Calu3 (cell line): ENCODE data around the gene CITED4. TPM values are rescaled to one million over a fixed set of nuclear protein-coding genes. Genes with fewer than 3 reads are reported as not detected.

ENCODE experiments used
- BruUV-seq: library from RNA; stranded (reverse); fragments of 400-500 nt; replicated peaks from 2 replicates; lab custom pipeline; 2021; lab: Mats Ljungman, UMichigan
- CTCF ChIA-PET: fragments of 300-600 bp; sonication (Branson Sonifier 250); formaldehyde crosslinking; loops from one replicate; lab custom pipeline; 2022; ENCODE audit warnings: antibody characterized with exemption; lab: Charles Lee
- DNase-seq: peaks from one replicate; pipeline ENCODE4 v3.0.0; 2022
- H3K27ac Mint-ChIP-seq: one replicate; pipeline ENCODE4 v1.8.0; 2022; ENCODE audit warnings: mixed read lengths; ENCODE audit not compliant: unreplicated experiment
- H3K27me3 Mint-ChIP-seq: one replicate; pipeline ENCODE4 v1.8.0; 2022; ENCODE audit warnings: mixed read lengths; ENCODE audit not compliant: unreplicated experiment
- H3K36me3 Mint-ChIP-seq: one replicate; pipeline ENCODE4 v1.8.0; 2022; ENCODE audit warnings: mild to moderate bottlenecking, moderate library complexity, mixed read lengths; ENCODE audit not compliant: insufficient read depth, unreplicated experiment
- H3K4me1 Mint-ChIP-seq: one replicate; pipeline ENCODE4 v1.8.0; 2022; ENCODE audit warnings: mild to moderate bottlenecking, low read depth, mixed read lengths; ENCODE audit not compliant: unreplicated experiment
- H3K4me3 Mint-ChIP-seq: one replicate; pipeline ENCODE4 v1.8.0; 2022; ENCODE audit warnings: mild to moderate bottlenecking, low read depth, moderate library complexity, mixed read lengths; ENCODE audit not compliant: unreplicated experiment
- H3K9me3 Mint-ChIP-seq: one replicate; pipeline ENCODE4 v1.8.0; 2022; ENCODE audit warnings: low read depth, mixed read lengths; ENCODE audit not compliant: unreplicated experiment
- intact Hi-C: fragments of 100-400 bp; cut with micrococcal nuclease; formaldehyde crosslinking; loops from one replicate; pipeline ENCODE4 v1.10.0; 2022; ENCODE audit not compliant: unreplicated experiment
- total RNA-seq: library from RNA; stranded (reverse); gene quantifications from 2 replicates; pipeline ENCODE4 v1.2.3, GENCODE V29; 2022
- TF ChIP-seq, protein P1 (sequence below): fragments of 200-600 bp; IDR thresholded peaks from one replicate; pipeline ENCODE4 v1.8.0; 2022; ENCODE audit warnings: antibody characterized with exemption; ENCODE audit not compliant: unreplicated experiment

Gene CITED4
- total RNA-seq, 1 experiment from 2014 or later, result 85.2 TPM

DNA sequence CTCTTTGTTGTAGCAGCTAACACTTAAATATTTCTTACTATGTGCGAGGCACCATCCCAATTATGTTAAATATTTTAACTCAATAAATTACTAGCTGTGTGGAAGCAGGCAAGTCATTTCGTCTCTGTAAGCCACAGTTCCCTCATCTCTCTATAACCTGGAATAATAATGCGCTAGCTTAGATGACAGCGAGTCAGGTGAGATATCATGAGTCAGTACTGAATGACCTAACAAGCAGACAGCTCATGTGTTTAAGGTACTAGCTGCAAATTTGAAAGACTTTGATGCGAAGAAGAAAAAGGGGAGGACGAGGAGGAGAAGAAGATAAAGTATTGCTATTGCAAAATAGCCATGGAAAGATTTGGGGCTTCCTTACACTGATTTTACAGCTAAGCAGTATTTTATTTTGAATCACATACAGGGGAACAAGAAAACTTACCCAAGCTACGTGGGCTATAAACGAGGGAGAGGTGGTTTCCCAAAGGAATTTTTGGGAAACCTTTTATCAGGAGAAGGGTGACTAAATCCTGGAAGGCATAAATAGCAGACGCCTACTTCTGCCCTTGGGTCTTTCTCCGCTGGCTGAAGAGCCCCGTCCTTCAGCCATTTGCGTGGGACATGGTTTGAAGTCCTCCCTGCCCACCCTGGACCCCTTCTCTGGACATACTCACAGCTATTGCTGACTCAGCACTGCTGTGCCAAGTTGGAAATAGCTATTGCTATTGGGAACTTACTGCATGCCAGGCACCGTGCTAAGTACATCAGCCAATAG is 8.9 kb downstream of the CITED4 start:
- intact Hi-C loops, result no loop called here

DNA sequence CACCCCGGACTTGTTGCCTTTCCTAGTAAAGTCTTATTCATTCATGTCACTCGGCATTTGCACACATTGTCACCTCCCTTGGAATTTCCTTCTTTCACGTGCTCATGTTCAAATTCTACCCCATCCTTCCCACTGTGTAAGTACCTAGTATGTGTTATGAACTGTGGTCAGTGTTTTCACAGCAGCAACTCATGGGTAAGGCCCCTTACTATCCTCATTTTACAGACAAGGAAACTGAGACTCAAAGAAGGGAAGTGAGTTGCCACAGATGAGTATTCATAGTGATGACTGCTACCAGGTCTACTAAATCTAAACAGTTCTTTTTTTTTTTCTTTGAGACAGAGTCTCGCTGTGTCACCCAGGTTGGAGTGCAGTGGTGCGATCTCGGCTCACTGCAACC is 10.5 kb downstream of the CITED4 start:
- no peak overlapping the region for H3K27ac Mint-ChIP-seq
- no peaks in the 10 kb centered on the region for H3K9me3 Mint-ChIP-seq
- no TSS peak for BruUV-seq
- no peak overlapping the region for H3K4me3 Mint-ChIP-seq
- H3K4me1 Mint-ChIP-seq, result peaks cover 19% of the 10 kb centered on the region
- peaks cover 3% of the 10 kb centered on the region for H3K36me3 Mint-ChIP-seq
- CTCF ChIA-PET, result no interaction called here
- no peak for DNase-seq
- TF ChIP-seq, protein P1, sequence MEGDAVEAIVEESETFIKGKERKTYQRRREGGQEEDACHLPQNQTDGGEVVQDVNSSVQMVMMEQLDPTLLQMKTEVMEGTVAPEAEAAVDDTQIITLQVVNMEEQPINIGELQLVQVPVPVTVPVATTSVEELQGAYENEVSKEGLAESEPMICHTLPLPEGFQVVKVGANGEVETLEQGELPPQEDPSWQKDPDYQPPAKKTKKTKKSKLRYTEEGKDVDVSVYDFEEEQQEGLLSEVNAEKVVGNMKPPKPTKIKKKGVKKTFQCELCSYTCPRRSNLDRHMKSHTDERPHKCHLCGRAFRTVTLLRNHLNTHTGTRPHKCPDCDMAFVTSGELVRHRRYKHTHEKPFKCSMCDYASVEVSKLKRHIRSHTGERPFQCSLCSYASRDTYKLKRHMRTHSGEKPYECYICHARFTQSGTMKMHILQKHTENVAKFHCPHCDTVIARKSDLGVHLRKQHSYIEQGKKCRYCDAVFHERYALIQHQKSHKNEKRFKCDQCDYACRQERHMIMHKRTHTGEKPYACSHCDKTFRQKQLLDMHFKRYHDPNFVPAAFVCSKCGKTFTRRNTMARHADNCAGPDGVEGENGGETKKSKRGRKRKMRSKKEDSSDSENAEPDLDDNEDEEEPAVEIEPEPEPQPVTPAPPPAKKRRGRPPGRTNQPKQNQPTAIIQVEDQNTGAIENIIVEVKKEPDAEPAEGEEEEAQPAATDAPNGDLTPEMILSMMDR, result no peak
- H3K27me3 Mint-ChIP-seq, result no peaks in the 10 kb centered on the region
- intact Hi-C loops, result no loop called here

More for the DNA sequence above, 8.9 kb downstream of the CITED4 start:
- TF ChIP-seq, protein P1, result no peak
- no peaks in the 10 kb centered on the region for H3K27me3 Mint-ChIP-seq
- H3K9me3 Mint-ChIP-seq, result no peaks in the 10 kb centered on the region
- H3K36me3 Mint-ChIP-seq, result peaks cover 3% of the 10 kb centered on the region
- peaks cover 18% of the 10 kb centered on the region for H3K4me1 Mint-ChIP-seq
- CTCF ChIA-PET, result interaction anchor here (1.2 to 1.4 kb wide), 2 partner anchors 9 to 99 kb away, joined by 4 read pairs; partner anchors contain the start of gene CITED4
- H3K27ac Mint-ChIP-seq, result no peak overlapping the region
- no TSS peak for BruUV-seq
- H3K4me3 Mint-ChIP-seq, result no peak overlapping the region
- DNase-seq, result no peak

DNA sequence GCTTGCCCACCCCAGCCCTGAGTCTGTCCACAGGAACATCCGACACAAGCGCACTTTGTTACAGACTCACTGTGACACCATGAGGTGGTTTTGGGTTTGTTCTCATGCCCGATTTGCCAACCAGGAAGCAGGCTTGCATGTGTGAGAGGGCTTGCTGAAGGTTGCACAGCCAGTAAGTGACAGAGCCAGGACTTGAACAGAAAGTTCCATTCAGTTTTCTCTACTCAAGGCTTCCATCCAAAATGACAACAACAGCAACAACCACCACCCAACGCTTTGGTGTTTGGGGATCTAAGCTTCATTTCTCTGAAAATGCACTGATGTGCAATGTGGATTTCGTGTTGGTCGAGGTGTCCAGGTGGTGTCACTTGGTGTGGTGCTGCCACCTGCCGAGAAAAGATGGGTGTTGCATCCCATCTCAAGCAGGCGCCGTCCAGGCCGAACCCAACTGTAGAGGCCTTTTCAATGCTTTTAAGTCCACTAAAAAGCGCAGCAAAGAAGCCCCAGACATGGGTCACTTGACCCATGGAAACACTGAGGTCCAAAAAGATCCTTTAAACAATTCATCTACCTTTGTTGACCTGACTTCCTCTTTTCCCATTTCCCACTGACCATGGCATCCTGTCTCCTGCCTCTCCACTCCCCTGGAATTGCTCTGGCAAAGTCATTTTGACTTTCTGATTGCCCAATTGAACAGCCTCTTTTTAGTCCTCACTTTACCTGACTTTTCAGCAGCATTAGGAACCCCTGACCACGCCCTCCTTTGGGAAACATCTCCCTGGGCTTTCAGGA is 12.2 kb downstream of the CITED4 start:
- H3K4me3 Mint-ChIP-seq, result no peak overlapping the region
- H3K9me3 Mint-ChIP-seq, result no peaks in the 10 kb centered on the region
- TF ChIP-seq, protein P1, result peak; percentile 88
- peaks cover 3% of the 10 kb centered on the region for H3K36me3 Mint-ChIP-seq
- peaks cover 19% of the 10 kb centered on the region for H3K4me1 Mint-ChIP-seq
- BruUV-seq, result no TSS peak
- no peak overlapping the region for H3K27ac Mint-ChIP-seq
- CTCF ChIA-PET, result interaction anchor here (1.0 to 4.7 kb wide), 7 partner anchors 12 to 154 kb away, joined by 3 to 37 read pairs (median 9); partner anchors contain the start of gene CITED4
- intact Hi-C loops, result loop anchor here (10.0 kb wide), 1 partner anchor 75 kb away; no protein-coding TSS in a partner anchor
- peak; percentile 78 for DNase-seq
- no peaks in the 10 kb centered on the region for H3K27me3 Mint-ChIP-seq

DNA sequence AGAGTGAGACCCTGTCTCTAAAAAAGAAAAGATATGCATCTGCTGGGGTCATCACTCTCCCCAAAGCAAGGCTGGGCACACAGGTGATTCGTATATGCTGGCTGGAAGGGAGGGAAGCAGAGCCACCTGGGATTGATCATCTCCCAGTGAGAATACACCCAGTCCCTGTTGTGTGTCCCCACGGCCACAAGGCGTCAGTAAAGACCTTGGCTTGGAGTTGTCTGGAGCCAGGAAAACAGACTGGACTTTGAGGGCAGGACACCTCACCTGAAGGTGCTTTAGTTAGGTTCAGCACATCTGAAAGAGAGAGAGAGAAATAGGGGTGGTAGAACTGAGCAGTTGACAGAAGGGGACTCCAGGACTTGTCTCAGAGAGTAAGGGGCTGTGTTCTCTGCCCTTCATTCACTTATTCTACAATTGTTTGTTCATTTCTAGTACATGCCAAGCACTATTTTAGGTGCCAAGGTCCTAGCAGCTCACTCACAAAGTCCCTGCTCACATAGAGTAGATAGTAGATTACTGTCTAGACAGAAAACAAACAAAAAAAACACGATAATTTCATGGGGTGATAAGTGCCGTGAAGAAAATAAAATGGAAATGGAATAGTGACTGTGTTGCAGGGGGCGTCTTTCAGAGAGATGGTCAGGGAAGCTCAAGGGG is 13.5 kb downstream of the CITED4 start:
- Mint-ChIP-seq H3K4me3 (no peak overlapping the region), H3K4me1 (peaks cover 19% of the 10 kb centered on the region), H3K9me3 (no peaks in the 10 kb centered on the region), H3K27ac (no peak overlapping the region), H3K27me3 (peaks cover 1% of the 10 kb centered on the region), H3K36me3 (peaks cover 3% of the 10 kb centered on the region)
- TF ChIP-seq, protein P1, result peak; percentile 84
- BruUV-seq, result no TSS peak
- peak; percentile 83 for DNase-seq
- intact Hi-C loops, result loop anchor here (1.0 to 10.0 kb wide), 3 partner anchors 74 to 155 kb away; no protein-coding TSS in a partner anchor
- CTCF ChIA-PET, result interaction anchor here (0.8 to 4.7 kb wide), 7 partner anchors 14 to 155 kb away, joined by 3 to 37 read pairs (median 9); partner anchors contain the start of gene CITED4
